Measurements from ENCODE around the gene ARL6. TPM values are rescaled to one million over a fixed set of nuclear protein-coding genes. Genes with fewer than 3 reads are reported as not detected.

ARL6 gene
- total and polyA plus RNA-seq, 4 donors = 3.3 to 20.8 (median 8.0) TPM

DNA sequence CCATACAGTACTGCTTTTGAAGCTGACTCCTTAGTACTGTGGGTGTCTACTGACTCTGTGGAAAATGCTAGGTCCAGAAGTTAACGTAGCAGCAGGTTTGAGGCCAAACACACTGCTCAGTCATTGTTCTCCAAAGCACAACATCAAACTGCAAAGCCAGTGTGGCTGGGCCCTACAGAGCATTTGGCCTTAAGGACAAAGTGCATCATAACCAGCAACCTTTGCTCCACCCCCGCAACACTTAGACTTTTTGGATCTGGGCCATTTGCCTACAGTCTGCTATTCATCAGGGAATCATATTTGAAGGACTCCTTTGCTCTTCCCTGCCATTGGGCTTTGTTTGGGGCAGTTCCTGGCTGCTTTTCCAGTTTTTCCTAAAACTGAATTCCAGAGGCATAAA is 43.1 kb upstream of the ARL6 start:
- Histone ChIP-seq H3K4me3 (no peak overlapping the region), H3K27ac (ENCODE audit: low read depth in 1 of 2, low read length in 1 of 2) (no peak overlapping the region), H3K27me3 (ENCODE audit: control insufficient read depth in 3 of 3, insufficient read depth in 3 of 3, low read length in 2 of 3) (no peaks in the 10 kb centered on the region), H3K36me3 (ENCODE audit: control insufficient read depth in 4 of 4, insufficient read depth in 4 of 4, low read length in 4 of 4) (no peaks in the 10 kb centered on the region), H3K9me3 (ENCODE audit: control insufficient read depth in 4 of 4, insufficient read depth in 3 of 4, low read length in 3 of 4) (no peaks in the 10 kb centered on the region), H3K9ac (ENCODE audit: insufficient read depth in 1 of 2, low read length in 2 of 2) (no peak overlapping the region), H3K4me1 (ENCODE audit: control insufficient read depth in 5 of 5, insufficient read depth in 5 of 5, low read length in 5 of 5) (no peaks in the 10 kb centered on the region)
- DNase-seq (no peak), ATAC-seq (ENCODE audit: insufficient read depth, low FRiP score) (no peak)
- 88 to 95% methylated on average over 2 of the region's 2 CpGs for WGBS, 2 donors
- TF ChIP-seq CTCF (IDR thresholded peaks at IDR 0.05; ENCODE audit: control extremely low read depth, extremely low read depth) = no peak

DNA sequence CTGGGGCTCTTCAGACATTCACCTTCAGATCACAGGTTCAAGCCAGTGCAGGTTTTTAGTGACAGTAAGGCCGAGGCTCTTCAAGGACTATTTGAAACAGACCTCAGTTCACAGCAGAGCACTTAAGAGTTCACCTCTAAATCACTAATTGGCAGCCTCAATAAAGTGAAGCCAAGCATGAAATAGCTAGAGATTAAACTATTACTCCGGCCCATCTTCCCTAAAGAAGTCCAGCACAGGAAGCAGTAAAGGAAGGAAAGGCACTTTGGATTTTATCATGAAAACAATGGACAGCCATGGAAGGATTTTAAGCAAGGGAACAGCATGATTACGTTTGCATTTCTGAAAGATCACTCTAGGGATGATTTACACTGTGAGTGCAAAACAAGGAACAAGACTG is 27.6 kb upstream of the ARL6 start:
- H3K4me1 ChIP-seq (ENCODE audit: control insufficient read depth in 5 of 5, insufficient read depth in 5 of 5, low read length in 5 of 5) = peaks cover 0 to 2% (median 0%) of the 10 kb centered on the region in 5 donors
- no peaks in the 10 kb centered on the region for H3K9me3 ChIP-seq (ENCODE audit: control insufficient read depth in 4 of 4, insufficient read depth in 3 of 4, low read length in 3 of 4)
- H3K4me3 ChIP-seq = no peak overlapping the region
- DNase-seq = no peak
- H3K9ac ChIP-seq (ENCODE audit: insufficient read depth in 1 of 2, low read length in 2 of 2) = no peak overlapping the region
- H3K27ac ChIP-seq (ENCODE audit: low read depth in 1 of 2, low read length in 1 of 2) = no peak overlapping the region
- no peaks in the 10 kb centered on the region for H3K27me3 ChIP-seq (ENCODE audit: control insufficient read depth in 3 of 3, insufficient read depth in 3 of 3, low read length in 2 of 3)
- 42 to 50% methylated on average over 3 of the region's 3 CpGs for WGBS, 2 donors
- ATAC-seq (ENCODE audit: insufficient read depth, low FRiP score) = no peak
- TF ChIP-seq CTCF (IDR thresholded peaks at IDR 0.05; ENCODE audit: control extremely low read depth, extremely low read depth) = no peak
- H3K36me3 ChIP-seq (ENCODE audit: control insufficient read depth in 4 of 4, insufficient read depth in 4 of 4, low read length in 4 of 4) = no peaks in the 10 kb centered on the region

- Histone ChIP-seq H3K4me3 (no peak overlapping the region), H3K36me3 (ENCODE audit: control insufficient read depth in 4 of 4, insufficient read depth in 4 of 4, low read length in 4 of 4) (no peaks in the 10 kb centered on the region), H3K9me3 (ENCODE audit: control insufficient read depth in 4 of 4, insufficient read depth in 3 of 4, low read length in 3 of 4) (no peaks in the 10 kb centered on the region), H3K27me3 (ENCODE audit: control insufficient read depth in 3 of 3, insufficient read depth in 3 of 3, low read length in 2 of 3) (no peaks in the 10 kb centered on the region), H3K4me1 (ENCODE audit: control insufficient read depth in 5 of 5, insufficient read depth in 5 of 5, low read length in 5 of 5) (peaks cover 0 to 2% (median 0%) of the 10 kb centered on the region in 5 donors), H3K27ac (ENCODE audit: low read depth in 1 of 2, low read length in 1 of 2) (no peak overlapping the region), H3K9ac (ENCODE audit: insufficient read depth in 1 of 2, low read length in 2 of 2) (no peak overlapping the region)
- no peak for DNase-seq
- ATAC-seq (ENCODE audit: insufficient read depth, low FRiP score) = no peak
- 64 to 83% methylated on average over 1 of the region's 1 CpG for WGBS, 2 donors
- no peak for TF ChIP-seq CTCF (IDR thresholded peaks at IDR 0.05; ENCODE audit: control extremely low read depth, extremely low read depth)
Measured at GRCh38 chr3:97738761-97739160, 25.8 kb upstream of the ARL6 start.

GRCh38 chr3:97742036-97742435 is 22.5 kb upstream of the ARL6 start:
- H3K4me3 ChIP-seq = no peak overlapping the region
- TF ChIP-seq CTCF (IDR thresholded peaks at IDR 0.05; ENCODE audit: control extremely low read depth, extremely low read depth) = no peak
- 89 to 90% methylated on average over 3 of the region's 3 CpGs for WGBS, 2 donors

More at GRCh38 chr3:97742036-97742435, 22.5 kb upstream of the ARL6 start:
- H3K4me1 ChIP-seq (ENCODE audit: control insufficient read depth in 5 of 5, insufficient read depth in 5 of 5, low read length in 5 of 5) = no peaks in the 10 kb centered on the region
- H3K36me3 ChIP-seq (ENCODE audit: control insufficient read depth in 4 of 4, insufficient read depth in 4 of 4, low read length in 4 of 4) = no peaks in the 10 kb centered on the region
- no peaks in the 10 kb centered on the region for H3K27me3 ChIP-seq (ENCODE audit: control insufficient read depth in 3 of 3, insufficient read depth in 3 of 3, low read length in 2 of 3)
- no peak overlapping the region for H3K27ac ChIP-seq (ENCODE audit: low read depth in 1 of 2, low read length in 1 of 2)
- ATAC-seq (ENCODE audit: insufficient read depth, low FRiP score) = no peak
- no peak for DNase-seq
- no peak overlapping the region for H3K9ac ChIP-seq (ENCODE audit: insufficient read depth in 1 of 2, low read length in 2 of 2)
- no peaks in the 10 kb centered on the region for H3K9me3 ChIP-seq (ENCODE audit: control insufficient read depth in 4 of 4, insufficient read depth in 3 of 4, low read length in 3 of 4)
